SK-N-SH (cell line): ENCODE data around the gene PTGDS. TPM values are rescaled to one million over a fixed set of nuclear protein-coding genes. Genes with fewer than 3 reads are reported as not detected.

Source experiments
- CTCF ChIA-PET: fragments of 300-600, 350-600 bp; formaldehyde crosslinking; extraction: SDS; loops from one replicate; lab custom pipeline; 2021; lab: Yijun Ruan, JAX
- POLR2A ChIA-PET: fragments of 350-600 bp; sonication (Branson Sonifier 250); formaldehyde crosslinking; extraction: SDS; loops from one replicate; lab custom pipeline; 2020; ENCODE audit warnings: antibody characterized with exemption, inconsistent platforms; lab: Yijun Ruan, JAX
- DNase-seq: peaks from one replicate; pipeline ENCODE4 v3.0.0; 2012
- H2AFZ ChIP-seq: fragments of 200-600 bp; sonication (generic); 2 replicates; pipeline ENCODE4 v1.8.1; 2016; ENCODE audit warnings: antibody characterized with exemption, mild to moderate bottlenecking, low read depth
- H3F3A ChIP-seq: fragments of 200-600 bp; sonication (generic); replicated peaks from 2 replicates; pipeline ENCODE3; 2016; ENCODE audit warnings: antibody characterized with exemption, mild to moderate bottlenecking; ENCODE audit not compliant: insufficient read depth
- H3K27ac ChIP-seq, 2 experiments: fragments of 200-500 bp in 1 of 2; fragments of 200-600 bp in 1 of 2; sonication (Bioruptor generic) in 1 of 2; sonication (generic), shearing (Covaris generic) in 1 of 2; 2 replicates each; pipeline versions ENCODE4 v1.5.1 to v1.6.1; 2014 to 2016; ENCODE audit warnings: low read depth in 2 of 2, inconsistent platforms in 1 of 2, low read length in 1 of 2, mild to moderate bottlenecking in 1 of 2, mixed read lengths in 1 of 2
- H3K27me3 ChIP-seq: fragments of 200-600 bp; sonication (generic), shearing (Covaris generic); 2 replicates; pipeline ENCODE4 v1.6.1; 2016; ENCODE audit warnings: mixed run types; ENCODE audit not compliant: insufficient read depth
- H3K36me3 ChIP-seq, 2 experiments: fragments of 200-500 bp in 1 of 2; fragments of 200-600 bp in 1 of 2; sonication (Bioruptor generic) in 1 of 2; sonication (generic) in 1 of 2; replicated peaks in 1 of 2; 2 replicates each; pipeline versions ENCODE3 to v1.5.1; 2014 to 2016; ENCODE audit warnings: low read length in 1 of 2, mild to moderate bottlenecking in 1 of 2; ENCODE audit not compliant: insufficient read depth in 2 of 2, control insufficient read depth in 1 of 2
- H3K4me1 ChIP-seq, 2 experiments: fragments of 200-500 bp in 1 of 2; fragments of 200-600 bp in 1 of 2; sonication (Bioruptor generic) in 1 of 2; sonication (generic), shearing (Covaris generic) in 1 of 2; 2 replicates each; pipeline versions ENCODE4 v1.5.1 to v1.6.1; 2014 to 2016; ENCODE audit warnings: low read depth in 1 of 2, low read length in 1 of 2, mixed run types in 1 of 2; ENCODE audit not compliant: insufficient read depth in 2 of 2, control insufficient read depth in 1 of 2
- H3K4me2 ChIP-seq: fragments of 200-600 bp; sonication (generic), shearing (Covaris generic); 2 replicates; pipeline ENCODE4 v1.6.1; 2017; ENCODE audit warnings: mixed run types
- H3K4me3 ChIP-seq, 2 experiments: fragments of 200-500 bp in 1 of 2; fragments of 200-600 bp in 1 of 2; sonication (Bioruptor generic) in 1 of 2; sonication (generic), shearing (Covaris generic) in 1 of 2; 2 replicates each; pipeline versions ENCODE4 v1.5.1 to v1.8.1; 2014 to 2016; ENCODE audit warnings: low read depth in 2 of 2, inconsistent platforms in 1 of 2, low read length in 1 of 2, mild to moderate bottlenecking in 1 of 2, mixed read lengths in 1 of 2, moderate library complexity in 1 of 2
- H3K79me2 ChIP-seq: fragments of 200-600 bp; sonication (generic); 2 replicates; pipeline ENCODE4 v1.8.1; 2017; ENCODE audit warnings: mild to moderate bottlenecking; ENCODE audit not compliant: insufficient read depth
- H3K9ac ChIP-seq: fragments of 200-600 bp; sonication (generic); 2 replicates; pipeline ENCODE4 v1.6.1; 2017; ENCODE audit warnings: mixed run types
- H3K9me2 ChIP-seq: fragments of 200-600 bp; sonication (generic); 2 replicates; pipeline ENCODE4 v1.6.1; 2017; ENCODE audit warnings: mixed run types
- H3K9me3 ChIP-seq: fragments of 200-600 bp; sonication (generic); 2 replicates; pipeline ENCODE4 v1.6.1; 2017; ENCODE audit warnings: mixed run types, mild to moderate bottlenecking, moderate library complexity
- H4K20me1 ChIP-seq: fragments of 200-600 bp; sonication (generic); 2 replicates; pipeline ENCODE4 v1.6.1; 2017; ENCODE audit warnings: mild to moderate bottlenecking, mixed run types; ENCODE audit not compliant: insufficient read depth
- ELF1 ChIP-seq: IDR thresholded peaks from 2 replicates; pipeline ENCODE4 v1.4.0; 2012
- FOXJ3 ChIP-seq: sonication (generic); formaldehyde crosslinking; IDR thresholded peaks from 2 replicates; pipeline ENCODE4 v1.5.1; 2020; ENCODE audit warnings: mild to moderate bottlenecking, missing genetic modification reagents
- NFIC ChIP-seq: IDR thresholded peaks from 2 replicates; pipeline ENCODE4 v1.4.0; 2012; ENCODE audit warnings: borderline replicate concordance
- POLR2AphosphoS5 ChIP-seq: IDR thresholded peaks from 2 replicates; pipeline ENCODE4 v1.6.1; 2012; ENCODE audit warnings: low read depth, low read length
- RAD21 ChIP-seq: IDR thresholded peaks from 2 replicates; pipeline ENCODE4 v1.6.1; 2012; ENCODE audit warnings: mild to moderate bottlenecking, low read length
- RCOR1 ChIP-seq: fragments of 150-350 bp; IDR thresholded peaks from 2 replicates; pipeline ENCODE4 v1.6.1; 2017; ENCODE audit warnings: antibody characterized with exemption, low read length
- RFX5 ChIP-seq: IDR thresholded peaks from 2 replicates; pipeline ENCODE4 v1.6.1; 2012; ENCODE audit warnings: mild to moderate bottlenecking, improper control_type of control experiment, low read length
- SIN3A ChIP-seq: IDR thresholded peaks from 2 replicates; pipeline ENCODE4 v1.6.1; 2012; ENCODE audit warnings: low read depth, mild to moderate bottlenecking, low read length, moderate library complexity, borderline replicate concordance
- TCF12 ChIP-seq: IDR thresholded peaks from 2 replicates; pipeline ENCODE4 v1.4.0; 2012
- YY1 ChIP-seq: IDR thresholded peaks from 2 replicates; pipeline ENCODE4 v1.4.0; 2012; ENCODE audit warnings: low read depth, mild to moderate bottlenecking
- WGBS: methylation state at CpG from one replicate; pipeline ENCODE4 v1.1.6; 2017; ENCODE audit warnings: low lambda C conversion rate; 5-methylcytosine and 5-hydroxymethylcytosine counted together
- polyA plus RNA-seq, 3 experiments: library from polyadenylated mRNA; depleted of rRNA; stranded (reverse); fragments of >200 nt; gene quantifications; 2 replicates each; pipeline ENCODE4 v1.2.3, GENCODE V29; 2012
- TF ChIP-seq, protein P1 (sequence below): fragments of 150-350 bp; IDR thresholded peaks from 2 replicates; pipeline ENCODE4 v1.6.1; 2017; ENCODE audit warnings: antibody characterized with exemption, low read length, low read depth, borderline replicate concordance
- TF ChIP-seq, protein P2 (sequence below): fragments of 200-600 bp; sonication (generic); IDR thresholded peaks from 2 replicates; pipeline ENCODE4 v1.6.1; 2017; ENCODE audit warnings: antibody characterized with exemption, mild to moderate bottlenecking, moderate library complexity
- TF ChIP-seq, protein P3 (sequence below): IDR thresholded peaks from 2 replicates; pipeline ENCODE4; 2012

Gene PTGDS
- polyA plus RNA-seq, 1 of the 3 experiments (the other 2 are of a cell fraction), result not detected

DNA sequence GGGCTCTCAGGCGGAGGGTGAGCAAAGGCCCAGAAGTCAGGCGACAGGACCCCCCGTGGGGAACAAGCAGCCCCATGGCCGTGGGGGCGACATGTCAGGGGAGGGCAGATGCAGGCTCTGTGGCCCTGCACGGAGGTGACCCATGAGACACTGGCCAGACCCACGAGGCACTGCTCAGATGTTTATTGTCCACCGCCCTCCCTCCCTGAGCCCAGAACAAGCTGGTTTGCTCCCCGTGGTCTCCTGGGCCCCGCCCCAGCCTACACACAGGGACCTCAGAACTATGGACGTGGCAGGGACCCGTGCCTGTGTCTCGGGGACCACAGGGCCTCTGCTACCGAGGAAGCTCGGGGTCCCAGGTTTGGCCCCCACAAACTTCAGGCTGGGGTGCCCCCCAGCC lies 52.7 kb downstream of the PTGDS start:
- 77% methylated on average over 7 of the region's 15 CpGs for WGBS
- H2AFZ ChIP-seq, result no peak overlapping the region
- H3K9me2 ChIP-seq, result no peaks in the 10 kb centered on the region
- H3K36me3 ChIP-seq, result no peaks in the 10 kb centered on the region
- H3K4me1 ChIP-seq, result peaks cover 5 to 54% of the 10 kb centered on the region in 2 experiments; a peak in 1 of 4 replicates
- no peak overlapping the region for H3K27ac ChIP-seq
- no peak overlapping the region for H3K4me2 ChIP-seq
- ChIA-PET CTCF (interaction anchor here (0.7 to 15.1 kb wide), 44 partner anchors 9 to 301 kb away, joined by 3 to 350 read pairs (median 6); partner anchors contain the start of genes AJM1, C8G, CLIC3 and CYSRT1), POLR2A (interaction anchor here (0.7 to 1.4 kb wide), 3 partner anchors 37 to 82 kb away, joined by 3 to 5 read pairs (median 4); no protein-coding TSS in a partner anchor)
- no peak overlapping the region for H3K4me3 ChIP-seq
- no peaks in the 10 kb centered on the region for H3K27me3 ChIP-seq
- peaks cover 2% of the 10 kb centered on the region for H3F3A ChIP-seq
- DNase-seq, result no peak
- no peaks in the 10 kb centered on the region for H3K9me3 ChIP-seq
- 0 out of 2 replicates have a peak, but pooled peaks cover 3% of the 10 kb centered on the region for H3K79me2 ChIP-seq
- no peaks in the 10 kb centered on the region for H4K20me1 ChIP-seq
- no peak overlapping the region for H3K9ac ChIP-seq
- TF ChIP-seq RFX5 (no peak), SIN3A (no peak), RAD21 (no peak), NFIC (no peak), POLR2AphosphoS5 (no peak), FOXJ3 (CRISPR knock-in tag) (no peak), YY1 (no peak)
- TF ChIP-seq, protein P1, sequence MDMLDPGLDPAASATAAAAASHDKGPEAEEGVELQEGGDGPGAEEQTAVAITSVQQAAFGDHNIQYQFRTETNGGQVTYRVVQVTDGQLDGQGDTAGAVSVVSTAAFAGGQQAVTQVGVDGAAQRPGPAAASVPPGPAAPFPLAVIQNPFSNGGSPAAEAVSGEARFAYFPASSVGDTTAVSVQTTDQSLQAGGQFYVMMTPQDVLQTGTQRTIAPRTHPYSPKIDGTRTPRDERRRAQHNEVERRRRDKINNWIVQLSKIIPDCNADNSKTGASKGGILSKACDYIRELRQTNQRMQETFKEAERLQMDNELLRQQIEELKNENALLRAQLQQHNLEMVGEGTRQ, result no peak
- TF ChIP-seq, protein P2, sequence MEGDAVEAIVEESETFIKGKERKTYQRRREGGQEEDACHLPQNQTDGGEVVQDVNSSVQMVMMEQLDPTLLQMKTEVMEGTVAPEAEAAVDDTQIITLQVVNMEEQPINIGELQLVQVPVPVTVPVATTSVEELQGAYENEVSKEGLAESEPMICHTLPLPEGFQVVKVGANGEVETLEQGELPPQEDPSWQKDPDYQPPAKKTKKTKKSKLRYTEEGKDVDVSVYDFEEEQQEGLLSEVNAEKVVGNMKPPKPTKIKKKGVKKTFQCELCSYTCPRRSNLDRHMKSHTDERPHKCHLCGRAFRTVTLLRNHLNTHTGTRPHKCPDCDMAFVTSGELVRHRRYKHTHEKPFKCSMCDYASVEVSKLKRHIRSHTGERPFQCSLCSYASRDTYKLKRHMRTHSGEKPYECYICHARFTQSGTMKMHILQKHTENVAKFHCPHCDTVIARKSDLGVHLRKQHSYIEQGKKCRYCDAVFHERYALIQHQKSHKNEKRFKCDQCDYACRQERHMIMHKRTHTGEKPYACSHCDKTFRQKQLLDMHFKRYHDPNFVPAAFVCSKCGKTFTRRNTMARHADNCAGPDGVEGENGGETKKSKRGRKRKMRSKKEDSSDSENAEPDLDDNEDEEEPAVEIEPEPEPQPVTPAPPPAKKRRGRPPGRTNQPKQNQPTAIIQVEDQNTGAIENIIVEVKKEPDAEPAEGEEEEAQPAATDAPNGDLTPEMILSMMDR, result no peak
- TF ChIP-seq, protein P3, sequence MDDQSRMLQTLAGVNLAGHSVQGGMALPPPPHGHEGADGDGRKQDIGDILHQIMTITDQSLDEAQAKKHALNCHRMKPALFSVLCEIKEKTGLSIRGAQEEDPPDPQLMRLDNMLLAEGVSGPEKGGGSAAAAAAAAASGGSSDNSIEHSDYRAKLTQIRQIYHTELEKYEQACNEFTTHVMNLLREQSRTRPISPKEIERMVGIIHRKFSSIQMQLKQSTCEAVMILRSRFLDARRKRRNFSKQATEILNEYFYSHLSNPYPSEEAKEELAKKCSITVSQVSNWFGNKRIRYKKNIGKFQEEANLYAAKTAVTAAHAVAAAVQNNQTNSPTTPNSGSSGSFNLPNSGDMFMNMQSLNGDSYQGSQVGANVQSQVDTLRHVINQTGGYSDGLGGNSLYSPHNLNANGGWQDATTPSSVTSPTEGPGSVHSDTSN, result no peak

DNA sequence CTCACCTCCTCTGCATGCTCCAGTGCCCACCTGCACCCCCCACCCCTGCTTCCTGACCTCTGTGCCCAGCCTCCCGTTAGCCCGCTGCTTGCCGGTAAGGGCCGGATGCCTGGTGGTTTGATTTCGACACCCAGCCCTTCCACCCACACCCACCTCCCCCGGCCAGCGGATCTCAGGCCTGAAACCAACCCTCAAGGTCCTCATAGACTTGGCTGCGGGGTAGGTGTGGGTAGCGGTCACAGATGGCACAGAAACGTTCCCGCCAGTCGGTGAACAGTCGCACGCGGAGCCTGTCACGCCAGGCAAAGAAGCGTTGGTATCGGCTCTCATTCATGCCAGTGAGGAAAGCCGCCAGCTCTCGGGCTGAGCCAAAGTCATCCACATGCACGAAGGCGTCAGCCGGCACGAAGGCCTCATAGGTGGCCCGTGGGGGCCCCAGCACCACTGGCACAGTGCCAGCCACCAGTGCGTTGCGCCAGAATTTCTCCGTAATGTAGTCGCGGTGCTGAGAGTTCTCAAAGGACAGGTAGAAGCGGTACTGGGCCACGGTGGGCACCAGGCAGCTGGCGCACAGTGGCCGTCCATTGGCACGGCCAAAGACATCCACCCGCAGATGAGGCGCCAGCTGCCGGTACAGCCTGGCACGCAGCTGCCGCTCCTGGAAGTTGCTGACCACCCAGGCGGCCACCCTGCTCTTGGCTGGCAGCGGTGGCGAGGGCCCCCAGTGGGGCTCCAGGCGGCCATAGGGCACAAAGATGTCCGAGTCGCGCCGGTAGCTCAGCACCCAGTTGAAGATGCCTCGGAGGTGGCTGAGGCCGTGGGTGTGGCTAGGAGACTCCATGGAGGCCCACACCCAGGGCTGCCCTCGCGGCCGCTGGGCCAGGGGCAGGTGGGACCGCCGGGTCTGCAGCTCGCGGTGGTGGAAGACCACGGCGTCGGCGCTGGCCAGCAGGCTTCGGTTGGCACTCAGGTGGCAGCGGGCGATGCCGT lies 53.5 kb downstream of the PTGDS start:
- Histone ChIP-seq H4K20me1 (no peaks in the 10 kb centered on the region), H3K4me2 (no peak overlapping the region), H3K27ac (no peak overlapping the region), H3K4me1 (peaks cover 5 to 51% of the 10 kb centered on the region in 2 experiments; a peak in 1 of 4 replicates), H3K9me2 (no peaks in the 10 kb centered on the region), H3K4me3 (no peak overlapping the region), H3K36me3 (no peaks in the 10 kb centered on the region), H2AFZ (no peak overlapping the region), H3K27me3 (no peaks in the 10 kb centered on the region), H3F3A (peaks cover 4% of the 10 kb centered on the region), H3K79me2 (0 out of 2 replicates have a peak, but pooled peaks cover 3% of the 10 kb centered on the region), H3K9ac (no peak overlapping the region), H3K9me3 (no peaks in the 10 kb centered on the region)
- DNase-seq, result no peak
- TF ChIP-seq TCF12 (no peak), RCOR1 (no peak), ELF1 (no peak)
- CTCF ChIA-PET, result interaction anchor here (0.6 to 15.1 kb wide), 12 partner anchors 8 to 263 kb away, joined by 3 to 350 read pairs (median 16); partner anchors contain the start of genes C8G, CLIC3, FBXW5 and LCN12
- WGBS, result 93% methylated on average over 36 of the region's 65 CpGs
- POLR2A ChIA-PET, result no interaction called here

Other genes starting within 250 kb of the PTGDS start
- gene LCN10, start 234.6 kb upstream of the PTGDS start, polyA plus RNA-seq (2012; rRNA removed), result not detected in 2 replicates
- not detected in 2 replicates for gene LCN6, start 229.0 kb upstream of the PTGDS start, polyA plus RNA-seq (2012; rRNA removed)
- not detected in 2 replicates for gene LCN8, start 219.3 kb upstream of the PTGDS start, polyA plus RNA-seq (2012; rRNA removed)
- 0.08 TPM in 1 of 2 replicates, not detected in the other for gene LCN15, start 213.0 kb upstream of the PTGDS start, polyA plus RNA-seq (2012; rRNA removed)
- gene TMEM141, start 186.2 kb upstream of the PTGDS start, polyA plus RNA-seq (2012; rRNA removed), result 112 and 135 TPM in 2 replicates
- gene CCDC183, start 181.2 kb upstream of the PTGDS start, polyA plus RNA-seq (2012; rRNA removed), result 5.3 and 6.8 TPM in 2 replicates
- 40.0 and 43.6 TPM in 2 replicates for gene RABL6, start 169.6 kb upstream of the PTGDS start, polyA plus RNA-seq (2012; rRNA removed)
- 2.4 and 2.6 TPM in 2 replicates for gene AJM1, start 135.0 kb upstream of the PTGDS start, polyA plus RNA-seq (2012; rRNA removed)
- 338 and 517 TPM in 2 replicates for gene PHPT1, start 128.1 kb upstream of the PTGDS start, polyA plus RNA-seq (2012; rRNA removed)
- 4.2 and 5.0 TPM in 2 replicates for gene MAMDC4, start 125.2 kb upstream of the PTGDS start, polyA plus RNA-seq (2012; rRNA removed)
- 756 and 1,070 TPM in 2 replicates for gene EDF1, start 111.2 kb upstream of the PTGDS start, polyA plus RNA-seq (2012; rRNA removed)
- gene TRAF2, start 91.0 kb upstream of the PTGDS start, polyA plus RNA-seq (2012; rRNA removed), result 13.3 and 15.4 TPM in 2 replicates
- gene FBXW5, start 32.8 kb upstream of the PTGDS start, polyA plus RNA-seq (2012; rRNA removed), result 78.9 and 85.5 TPM in 2 replicates
- gene C8G, start 32.3 kb upstream of the PTGDS start, polyA plus RNA-seq (2012; rRNA removed), result 0.28 and 0.49 TPM in 2 replicates
- 0.87 and 1.1 TPM in 2 replicates for gene LCN12, start 25.2 kb upstream of the PTGDS start, polyA plus RNA-seq (2012; rRNA removed)
- gene LCNL1, start 5.5 kb downstream of the PTGDS start, polyA plus RNA-seq (2012; rRNA removed), result not detected in 2 replicates
- 37.8 and 52.9 TPM in 2 replicates for gene PAXX, start 14.9 kb downstream of the PTGDS start, polyA plus RNA-seq (2012; rRNA removed)
- 0.60 and 1.0 TPM in 2 replicates for gene CLIC3, start 19.1 kb downstream of the PTGDS start, polyA plus RNA-seq (2012; rRNA removed)
- gene ABCA2, start 50.7 kb downstream of the PTGDS start, polyA plus RNA-seq (2012; rRNA removed), result 26.0 and 34.7 TPM in 2 replicates
- not detected in 2 replicates for gene FUT7, start 54.6 kb downstream of the PTGDS start, polyA plus RNA-seq (2012; rRNA removed)
- gene NPDC1, start 68.7 kb downstream of the PTGDS start, polyA plus RNA-seq (2012; rRNA removed), result 47.4 and 48.1 TPM in 2 replicates
- not detected in 2 replicates for gene ENTPD2, start 76.6 kb downstream of the PTGDS start, polyA plus RNA-seq (2012; rRNA removed)
- 4.6 and 6.0 TPM in 2 replicates for gene SAPCD2, start 93.1 kb downstream of the PTGDS start, polyA plus RNA-seq (2012; rRNA removed)
- gene UAP1L1, start 100.0 kb downstream of the PTGDS start, polyA plus RNA-seq (2012; rRNA removed), result 3.2 and 5.6 TPM in 2 replicates
- gene MAN1B1, start 109.5 kb downstream of the PTGDS start, polyA plus RNA-seq (2012; rRNA removed), result 57.8 and 61.9 TPM in 2 replicates
- 127 and 141 TPM in 2 replicates for gene DPP7, start 137.2 kb downstream of the PTGDS start, polyA plus RNA-seq (2012; rRNA removed)
- gene GRIN1, start 161.7 kb downstream of the PTGDS start, polyA plus RNA-seq (2012; rRNA removed), result 0.03 TPM in 1 of 2 replicates, not detected in the other
- not detected in 2 replicates for gene LRRC26, start 192.5 kb downstream of the PTGDS start, polyA plus RNA-seq (2012; rRNA removed)
- gene TMEM210, start 194.6 kb downstream of the PTGDS start, polyA plus RNA-seq (2012; rRNA removed), result not detected in 2 replicates
- 35.1 and 37.7 TPM in 2 replicates for gene ANAPC2, start 211.1 kb downstream of the PTGDS start, polyA plus RNA-seq (2012; rRNA removed)
- gene SSNA1, start 211.2 kb downstream of the PTGDS start, polyA plus RNA-seq (2012; rRNA removed), result 100 and 124 TPM in 2 replicates
- 4.4 and 5.2 TPM in 2 replicates for gene TPRN, start 223.2 kb downstream of the PTGDS start, polyA plus RNA-seq (2012; rRNA removed)
- gene TMEM203, start 228.1 kb downstream of the PTGDS start, polyA plus RNA-seq (2012; rRNA removed), result 55.6 and 57.0 TPM in 2 replicates
- 7.9 and 8.6 TPM in 2 replicates for gene NDOR1, start 228.2 kb downstream of the PTGDS start, polyA plus RNA-seq (2012; rRNA removed)
- gene RNF208, start 244.7 kb downstream of the PTGDS start, polyA plus RNA-seq (2012; rRNA removed), result 2.0 and 2.7 TPM in 2 replicates
- 2.1 and 2.2 TPM in 2 replicates for gene CYSRT1, start 247.7 kb downstream of the PTGDS start, polyA plus RNA-seq (2012; rRNA removed)
- gene RNF224, start 250.0 kb downstream of the PTGDS start, polyA plus RNA-seq (2012; rRNA removed), result 0.03 and 0.08 TPM in 2 replicates